Measurements from ENCODE around the gene KCNH6.

The KCNH6 gene

GRCh38 chr17:63534816-63535455, 11.8 kb downstream of the KCNH6 start:
- DNase-seq = no peak

GRCh38 chr17:63535640-63536039, 12.5 kb downstream of the KCNH6 start:
- DNase-seq = no peak

GRCh38 chr17:63537001-63537400, 13.8 kb downstream of the KCNH6 start:
- DNase-seq = no peak

GRCh38 chr17:63537991-63538692, 15.0 kb downstream of the KCNH6 start:
- no peak for DNase-seq

DNA sequence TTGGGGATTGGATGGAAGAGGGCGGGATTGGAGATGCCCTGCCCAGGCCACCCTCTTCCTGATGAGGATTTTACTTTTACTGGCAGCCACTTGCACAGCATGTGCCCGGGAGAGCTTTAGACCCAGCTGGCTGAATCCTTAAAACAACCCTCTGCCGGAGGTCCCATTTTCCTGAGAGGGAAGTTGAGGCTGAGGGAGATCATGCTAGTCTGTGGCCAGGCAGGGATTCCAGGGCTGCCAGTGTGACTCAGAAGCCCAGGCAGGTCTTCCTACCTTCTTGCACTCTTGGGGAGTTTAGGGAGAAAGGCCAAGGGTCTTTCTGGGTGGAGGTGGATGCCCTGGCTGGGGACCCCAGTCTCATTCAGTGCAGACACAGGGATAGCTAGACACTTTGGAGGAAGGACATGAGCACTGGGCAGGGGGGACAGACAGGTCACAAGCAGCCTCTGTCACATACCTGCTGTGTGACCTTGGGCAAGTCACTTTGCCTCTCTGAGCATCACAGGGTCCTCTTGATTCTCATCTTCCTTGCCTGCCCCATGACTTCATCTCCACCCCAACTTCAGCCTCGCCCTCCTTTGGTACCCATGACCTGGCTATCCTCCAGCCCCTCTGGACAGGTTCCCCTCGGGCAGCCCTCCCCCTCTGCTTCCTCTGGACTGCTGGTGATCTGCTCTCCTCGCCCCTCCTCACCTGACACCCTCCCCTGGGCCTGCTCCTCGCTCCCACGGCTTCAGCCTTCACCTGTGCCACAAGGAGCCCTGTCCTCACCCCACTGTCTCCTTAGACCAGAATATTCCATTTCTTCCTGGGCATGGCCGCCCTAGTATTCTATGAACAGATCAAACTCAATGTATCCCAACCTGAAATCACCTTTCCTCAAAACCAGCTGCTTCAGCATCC, 15.8 kb downstream of the KCNH6 start:
- DNase-seq = no peak

DNA sequence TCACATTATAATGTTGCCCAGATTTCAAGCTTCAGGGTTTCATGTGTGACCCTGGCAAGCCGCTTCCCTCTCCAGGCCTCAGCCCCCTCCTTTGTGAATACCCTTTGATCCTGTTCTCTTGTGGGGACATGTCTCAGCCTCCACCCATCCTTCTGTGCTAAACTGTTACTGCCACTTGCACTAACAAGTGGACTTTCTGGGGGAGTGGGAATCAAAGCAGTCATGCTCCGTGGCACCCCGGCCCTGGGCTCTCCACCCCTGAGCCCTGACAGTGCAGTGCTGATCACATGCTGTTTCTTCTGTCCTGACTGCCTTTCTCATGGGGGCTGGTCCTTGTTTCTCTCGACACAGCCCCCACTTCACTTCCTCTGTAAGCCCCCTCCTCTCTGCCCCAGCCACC, 17.4 kb downstream of the KCNH6 start:
- DNase-seq = no peak

DNA sequence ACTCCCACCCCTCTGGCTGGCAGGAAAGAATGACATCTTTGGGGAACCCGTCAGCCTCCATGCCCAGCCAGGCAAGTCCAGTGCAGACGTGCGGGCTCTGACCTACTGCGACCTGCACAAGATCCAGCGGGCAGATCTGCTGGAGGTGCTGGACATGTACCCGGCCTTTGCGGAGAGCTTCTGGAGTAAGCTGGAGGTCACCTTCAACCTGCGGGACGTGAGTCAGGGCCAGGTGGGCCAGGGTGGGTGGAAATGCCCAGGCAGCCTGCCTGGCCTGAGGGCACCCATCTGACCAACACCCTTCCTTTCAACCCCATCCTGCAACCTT, 19.0 kb downstream of the KCNH6 start:
- DNase-seq = no peak

DNA sequence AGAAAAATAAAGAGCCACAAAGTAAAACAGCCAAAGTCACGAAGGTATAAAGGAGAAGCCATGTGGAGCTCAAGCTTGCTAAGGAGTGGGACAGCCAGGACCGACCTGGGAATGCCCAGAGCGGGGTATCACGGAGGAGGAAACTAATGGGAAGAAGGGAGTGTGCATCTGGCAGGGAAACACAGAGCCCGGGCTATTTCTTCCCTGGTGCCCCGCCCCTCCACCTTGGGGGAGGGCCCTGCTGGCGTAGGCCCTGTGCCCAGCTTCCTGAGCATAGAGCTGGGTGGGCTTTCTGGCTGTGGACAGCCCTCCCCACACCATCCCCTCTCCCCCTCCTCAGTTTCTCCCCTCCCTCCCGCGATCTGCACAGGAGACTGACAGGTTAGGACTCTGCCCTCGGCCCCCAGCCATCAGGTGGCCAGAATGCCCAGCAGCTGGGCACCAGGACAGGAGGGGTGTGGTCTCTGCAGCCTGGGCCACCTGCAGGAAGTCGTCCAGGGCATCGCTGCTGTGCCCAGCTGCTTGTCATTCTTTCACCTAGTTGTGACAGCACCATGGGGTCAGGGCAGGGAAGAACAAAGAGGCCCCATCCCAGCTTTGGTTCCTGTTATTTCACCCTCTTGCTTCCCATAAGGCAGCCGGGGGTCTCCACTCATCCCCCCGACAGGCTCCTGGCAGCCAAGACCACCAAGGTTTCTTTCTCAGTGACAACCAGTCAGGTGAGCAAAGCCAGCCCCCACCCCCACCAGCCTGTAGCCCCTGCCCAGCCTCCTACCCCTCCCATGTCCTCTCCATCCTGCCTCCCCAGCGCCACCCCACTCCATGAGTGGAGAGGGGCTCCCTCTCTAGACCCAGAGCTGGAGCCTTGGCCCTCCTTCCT, 20.0 kb downstream of the KCNH6 start:
- DNase-seq = no peak

DNA sequence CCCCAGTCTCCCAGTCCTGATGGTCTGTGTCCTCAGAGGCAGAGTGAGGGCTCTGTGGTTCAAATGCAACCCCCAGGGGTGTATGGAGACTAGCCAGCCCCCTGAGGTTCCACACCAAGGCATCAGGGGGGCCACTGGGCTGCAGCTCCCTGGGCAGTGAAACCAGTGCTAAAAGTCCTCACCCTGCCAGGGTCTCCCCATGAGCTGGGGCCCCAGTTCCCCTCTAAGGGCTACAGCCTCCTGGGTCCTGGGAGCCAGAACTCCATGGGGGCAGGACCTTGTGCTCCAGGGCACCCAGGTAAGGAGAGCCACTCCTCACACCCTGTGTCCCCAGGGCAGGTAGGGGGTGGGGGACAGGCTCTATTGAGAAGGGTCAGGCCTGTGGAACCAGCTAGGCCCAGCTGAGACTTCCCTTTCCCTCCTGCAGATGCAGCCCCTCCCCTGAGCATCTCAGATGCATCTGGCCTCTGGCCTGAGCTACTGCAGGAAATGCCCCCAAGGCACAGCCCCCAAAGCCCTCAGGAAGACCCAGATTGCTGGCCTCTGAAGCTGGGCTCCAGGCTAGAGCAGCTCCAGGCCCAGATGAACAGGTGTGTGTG, 20.8 kb downstream of the KCNH6 start:
- DNase-seq = no peak

- DNase-seq = no peak
Measured at GRCh38 chr17:63544467-63545301, 21.5 kb downstream of the KCNH6 start.

GRCh38 chr17:63546308-63547082, 23.3 kb downstream of the KCNH6 start:
- DNase-seq = no peak

DNA sequence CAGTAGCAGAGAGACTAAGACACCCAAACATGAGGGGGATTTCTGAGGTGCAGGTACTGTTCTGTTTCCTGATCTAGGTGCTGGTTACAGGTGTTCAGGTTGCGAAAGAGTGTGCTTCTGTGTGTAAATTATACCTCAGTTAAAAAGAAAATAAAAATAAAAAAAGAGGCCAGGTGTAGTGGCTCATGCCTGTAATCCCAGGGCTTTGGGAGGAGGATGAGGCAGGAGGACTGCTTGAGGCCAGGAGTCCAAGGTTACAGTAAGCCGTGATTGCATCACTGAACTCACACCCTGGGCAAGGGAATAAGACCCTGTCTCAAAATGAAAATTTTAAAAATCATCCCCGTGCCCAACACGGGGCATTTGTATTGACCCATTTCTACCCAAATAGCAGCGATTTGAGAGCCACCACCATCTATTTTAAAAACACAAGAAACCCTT, 23.9 kb downstream of the KCNH6 start:
- no peak for DNase-seq

GRCh38 chr17:63549289-63549945, 26.3 kb downstream of the KCNH6 start:
- no peak for DNase-seq

GRCh38 chr17:63549946-63550816, 27.0 kb downstream of the KCNH6 start, which contains the start of gene DCAF7:
DCAF7 (plus strand) TSS chr17:63550477; CDS start chr17:63550678, 201 bp downstream.
- DNase-seq = peak; percentile 100

DNA sequence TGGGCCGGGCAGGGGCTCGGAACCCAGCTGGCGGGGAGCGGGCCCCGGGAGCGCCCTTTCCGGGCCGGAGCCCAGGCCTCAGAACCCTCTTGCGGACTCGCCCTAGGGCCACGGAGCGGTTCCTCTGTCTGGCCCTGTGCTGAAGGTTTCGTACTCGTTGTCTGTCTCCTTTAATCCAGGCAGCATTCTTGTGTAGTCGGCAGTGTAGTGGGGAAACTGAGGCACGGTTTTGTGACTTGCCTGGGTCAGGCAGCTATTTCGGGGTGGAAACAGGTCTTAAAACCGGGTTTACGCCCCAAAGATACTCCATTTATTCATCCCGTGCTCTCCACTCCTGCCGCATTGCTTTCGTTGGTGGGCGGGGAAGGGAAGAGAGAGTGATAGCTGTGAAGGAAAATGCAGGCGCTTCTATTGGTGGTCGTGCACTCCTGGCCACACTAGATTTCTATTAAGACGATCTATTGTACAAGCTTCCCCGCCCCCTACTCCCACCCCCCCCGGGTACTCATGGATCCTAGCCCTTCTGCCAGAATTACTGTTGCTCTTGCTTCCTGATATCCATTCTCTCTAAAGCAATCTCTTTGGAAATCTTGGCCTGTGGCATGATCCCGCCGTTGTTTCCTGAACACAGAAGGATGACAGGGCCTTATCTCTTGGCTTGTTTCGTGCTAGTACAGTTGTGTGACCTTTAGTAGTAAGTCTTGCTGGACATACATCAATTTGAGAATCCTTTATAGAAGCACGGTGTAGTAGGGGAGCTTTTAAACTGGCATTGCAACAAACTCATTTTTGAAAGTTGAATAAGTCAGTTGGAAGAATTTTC, 27.9 kb downstream of the KCNH6 start:
- peak; percentile 7 for DNase-seq

DNA sequence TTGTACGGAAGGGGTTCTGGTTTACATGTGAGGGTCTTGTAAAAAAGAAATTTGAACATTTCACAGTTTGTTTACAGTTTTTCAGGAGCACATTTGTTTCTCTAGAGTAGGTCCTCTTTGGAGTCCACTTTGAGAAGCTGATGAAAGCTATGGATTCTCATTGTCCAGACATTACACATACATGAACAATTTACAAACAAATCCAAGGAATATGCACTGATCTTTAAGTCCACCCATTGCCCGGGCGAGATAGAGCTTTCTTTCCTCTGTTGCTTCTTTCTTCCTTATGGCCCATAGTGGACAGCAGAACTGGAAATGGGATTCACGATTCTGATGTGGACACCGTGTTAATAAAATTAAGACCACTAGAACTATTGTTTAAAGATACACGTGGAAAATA, 29.1 kb downstream of the KCNH6 start:
- no peak for DNase-seq

DNA sequence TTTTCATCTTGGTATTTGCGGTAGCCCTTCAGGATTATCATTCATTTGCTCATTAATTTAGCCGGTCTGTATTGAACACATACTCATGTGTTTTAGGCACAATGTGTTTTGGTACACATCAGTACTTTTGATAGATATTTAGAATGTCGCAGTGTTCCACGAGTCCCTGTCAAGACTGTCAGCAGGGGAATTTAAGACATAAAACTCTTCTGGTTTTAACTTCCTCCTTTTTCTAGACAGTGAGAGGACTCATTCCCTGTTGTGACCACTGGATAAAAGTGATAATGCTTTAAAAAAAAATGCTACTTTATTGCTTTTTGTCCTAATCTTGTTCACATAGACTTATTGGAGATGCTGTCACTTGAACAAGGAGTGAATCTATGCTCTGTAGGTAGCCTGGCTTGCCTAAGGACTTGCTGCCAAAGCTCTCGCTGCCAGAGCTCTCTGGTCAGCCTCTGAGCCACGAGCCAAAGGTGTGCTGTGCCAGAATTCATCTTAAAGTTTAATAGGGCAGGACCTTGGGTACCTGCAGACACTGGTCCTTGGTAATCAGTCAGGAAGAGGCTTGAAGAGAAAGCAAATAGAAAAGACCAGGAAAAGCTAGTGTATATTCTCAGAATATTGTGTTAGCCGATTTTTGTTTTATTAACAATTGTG, 32.5 kb downstream of the KCNH6 start:
- no peak for DNase-seq

Measured in effector CD4-positive, alpha-beta T cell (primary cell).